Activated CD4-positive, alpha-beta T cell treated with anti-CD3 and anti-CD28 coated beads for 24 hours (primary cell): Measurements from ENCODE around the gene SAFB2.

ENCODE experiments used
- DNase-seq, 2 donors: peaks; one replicate each; pipeline ENCODE4 v3.0.0-alpha.2; 2020; ENCODE audit warnings: low read depth in 2 of 2

The SAFB2 gene

DNA sequence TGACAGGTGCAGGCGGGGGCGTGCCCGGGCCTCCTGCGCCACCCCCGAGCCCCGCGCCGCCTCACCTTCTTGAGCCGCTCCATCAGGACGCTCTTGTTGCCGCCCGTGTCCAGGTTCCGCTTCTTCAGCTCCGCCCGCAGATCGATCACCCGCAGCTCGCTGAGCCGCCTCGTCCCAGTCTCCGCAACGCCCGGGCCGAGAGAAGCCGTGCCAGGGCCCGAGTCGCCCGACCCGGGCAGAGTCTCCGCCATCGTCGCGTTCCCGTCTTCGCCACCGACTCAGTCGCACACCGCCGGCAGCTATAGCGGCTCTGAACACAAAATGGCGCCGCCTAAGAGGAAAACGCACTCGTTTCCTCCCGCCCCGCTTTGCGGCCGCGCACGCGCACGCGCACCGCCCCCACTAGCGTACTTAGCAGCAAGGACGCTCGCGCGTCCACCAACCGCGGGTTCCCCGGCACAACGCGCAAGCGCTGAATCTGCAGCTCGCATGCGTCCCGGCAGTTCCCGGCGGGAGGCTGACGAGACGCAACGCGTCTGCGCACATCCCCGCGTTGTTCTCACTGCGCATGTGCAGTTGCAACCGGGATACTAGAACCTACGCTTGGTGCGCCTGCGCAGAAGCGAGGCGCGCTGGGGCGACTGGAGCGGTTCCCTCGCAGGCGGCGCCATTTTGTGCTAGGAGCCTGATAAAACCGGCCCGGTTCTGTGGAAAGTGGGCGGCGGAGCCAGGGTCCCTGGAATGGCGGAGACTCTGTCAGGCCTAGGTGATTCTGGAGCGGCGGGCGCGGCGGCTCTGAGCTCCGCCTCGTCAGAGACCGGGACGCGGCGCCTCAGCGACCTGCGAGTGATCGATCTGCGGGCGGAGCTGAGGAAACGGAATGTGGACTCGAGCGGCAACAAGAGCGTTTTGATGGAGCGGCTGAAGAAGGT is at the start of gene SAFB2, which contains the start of gene SAFB:
Gene SAFB2, minus strand, starts transcription at position 312 of the 932 bp plus-strand sequence. Its CDS starts 61 bp downstream, at position 251.
Gene SAFB, plus strand, starts transcription at position 619 of the 932 bp plus-strand sequence. Its CDS starts 123 bp downstream, at position 742.
- peak; percentile 98 for DNase-seq

DNA sequence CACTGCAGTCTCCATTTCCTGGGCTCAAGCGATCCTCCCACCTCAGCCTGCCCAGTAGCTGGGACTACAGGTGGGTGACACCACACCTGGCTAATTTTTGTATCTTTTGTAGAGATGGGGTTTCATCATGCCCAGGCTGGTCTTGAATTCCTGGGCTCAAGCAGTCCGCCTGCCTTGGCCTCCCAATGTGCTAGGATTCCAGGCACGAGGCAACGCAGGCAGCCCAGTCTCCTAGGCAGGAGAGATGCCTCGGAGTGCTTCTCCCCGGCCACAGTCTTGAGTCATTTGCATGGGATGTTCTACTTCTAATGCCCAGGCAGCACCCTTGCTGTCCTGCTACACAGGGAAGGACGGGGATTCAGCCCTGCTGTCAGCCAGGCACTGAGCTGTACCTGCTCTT is 49.0 kb upstream of the SAFB2 start:
- no peak for DNase-seq

- no peak for DNase-seq
These were observed 46.6 kb upstream of the SAFB2 start for GRCh38 chr19:5669212-5669611.

- no peak for DNase-seq
These were observed 45.2 kb upstream of the SAFB2 start for GRCh38 chr19:5667751-5668271.

- no peak for DNase-seq
These were observed 44.5 kb upstream of the SAFB2 start for GRCh38 chr19:5666921-5667610.

GRCh38 chr19:5665781-5666513 is 43.4 kb upstream of the SAFB2 start:
- DNase-seq, result no peak

- DNase-seq, result no peak
These were observed 41.9 kb upstream of the SAFB2 start for GRCh38 chr19:5664515-5664914.

GRCh38 chr19:5663904-5664303 is 41.3 kb upstream of the SAFB2 start:
- no peak for DNase-seq

- no peak for DNase-seq
These were observed 38.9 kb upstream of the SAFB2 start for GRCh38 chr19:5661483-5661882.

DNA sequence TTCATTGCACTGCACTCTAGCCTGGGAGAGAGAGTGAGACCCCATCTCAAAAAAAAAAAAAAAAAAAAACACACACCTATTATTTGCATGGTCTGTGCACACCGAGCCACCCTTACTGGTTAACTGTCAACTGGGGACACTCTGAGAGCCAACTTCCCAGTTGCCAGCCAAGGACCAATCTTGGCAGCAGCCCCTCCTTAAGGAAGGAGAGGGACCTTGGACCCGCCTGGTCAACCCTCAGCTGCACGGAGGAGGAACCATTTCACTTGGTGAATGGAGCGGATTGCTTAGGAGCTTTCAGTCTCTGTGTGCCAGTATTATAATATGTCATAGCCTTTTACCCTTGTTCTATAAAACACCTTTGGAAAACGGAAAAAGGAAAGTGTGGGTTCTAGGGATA is 32.8 kb upstream of the SAFB2 start:
- no peak for DNase-seq

DNA sequence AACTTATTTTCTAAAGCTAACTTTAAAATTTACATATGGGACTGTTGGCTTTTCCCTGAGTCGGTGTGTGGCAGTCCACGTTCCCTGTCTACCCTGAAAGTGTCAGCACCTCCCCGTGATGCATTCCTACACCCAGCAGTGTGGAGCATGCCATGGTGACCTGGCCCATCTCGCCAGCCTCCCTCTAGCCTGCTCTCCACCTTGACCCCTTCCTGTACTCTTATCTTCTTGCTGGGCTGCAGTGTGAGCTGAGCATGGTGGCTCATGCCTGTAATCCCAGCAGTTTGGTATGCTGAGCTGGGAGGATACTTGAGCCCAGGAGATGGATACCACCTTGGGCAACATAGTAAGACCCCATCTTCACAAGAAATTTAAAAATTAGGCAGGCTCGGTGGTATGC is 32.4 kb upstream of the SAFB2 start:
- DNase-seq, result no peak

GRCh38 chr19:5652261-5652660 is 29.7 kb upstream of the SAFB2 start:
- DNase-seq, result no peak

GRCh38 chr19:5651361-5651760 is 28.8 kb upstream of the SAFB2 start:
- no peak for DNase-seq

DNA sequence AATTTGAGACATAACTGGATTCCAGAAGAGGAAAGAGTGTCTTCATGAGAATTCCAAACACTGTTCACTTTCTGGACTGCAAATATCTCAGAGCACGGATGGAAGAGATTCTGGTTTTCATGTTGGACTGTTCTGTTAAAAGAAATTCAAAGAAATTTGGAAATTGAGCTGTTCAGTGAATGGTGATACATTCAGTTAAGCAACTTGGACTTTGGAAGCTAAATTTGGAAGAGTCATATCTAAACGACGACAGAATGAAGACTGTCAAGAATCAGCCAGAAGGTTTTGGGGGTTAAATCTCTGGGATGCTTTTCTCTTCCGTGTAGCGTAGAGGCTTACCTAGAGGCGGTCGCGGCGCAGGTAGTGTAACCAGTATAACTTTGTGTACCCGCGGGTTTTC is 25.9 kb upstream of the SAFB2 start:
- DNase-seq, result no peak

DNA sequence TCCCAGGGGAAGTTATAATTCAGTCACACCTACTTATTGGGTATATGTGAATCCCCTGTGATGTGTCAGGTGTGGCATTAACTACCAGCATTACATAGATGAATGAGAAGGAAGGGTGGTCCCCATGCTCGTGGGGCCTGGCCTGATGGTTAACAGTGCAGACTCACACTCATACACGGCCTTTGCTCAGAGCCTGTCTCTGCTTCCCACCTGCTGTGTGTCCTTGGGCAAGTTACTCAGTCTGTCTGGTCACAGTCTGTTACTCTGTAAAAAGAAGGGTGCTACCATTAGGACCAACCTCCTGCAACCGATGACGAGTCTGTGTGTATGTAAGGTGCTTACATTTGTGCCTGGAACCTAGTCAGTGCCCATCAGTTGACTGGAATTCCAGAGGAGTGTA is 24.1 kb upstream of the SAFB2 start:
- DNase-seq, result no peak

DNA sequence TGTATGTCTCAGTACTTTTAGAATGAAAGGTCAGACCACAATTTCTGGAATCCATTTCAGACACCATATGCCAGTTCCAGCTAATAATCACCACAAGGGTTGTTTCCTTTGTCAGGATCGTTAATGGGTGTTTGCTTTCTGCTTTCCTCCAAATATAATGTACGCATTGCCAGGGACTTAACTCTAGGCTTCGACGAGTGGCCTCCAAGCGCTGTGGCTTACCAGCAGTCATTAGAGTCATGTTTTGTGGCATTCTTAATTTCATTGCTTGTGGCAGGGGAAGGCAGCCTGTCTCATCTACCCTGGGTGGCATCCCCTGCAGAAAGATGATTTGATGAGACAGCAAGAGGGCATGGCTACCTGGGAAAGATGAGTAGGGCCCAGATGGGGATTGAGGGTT is 22.8 kb upstream of the SAFB2 start:
- DNase-seq, result no peak

GRCh38 chr19:5644037-5644436 is 21.5 kb upstream of the SAFB2 start:
- no peak for DNase-seq

DNA sequence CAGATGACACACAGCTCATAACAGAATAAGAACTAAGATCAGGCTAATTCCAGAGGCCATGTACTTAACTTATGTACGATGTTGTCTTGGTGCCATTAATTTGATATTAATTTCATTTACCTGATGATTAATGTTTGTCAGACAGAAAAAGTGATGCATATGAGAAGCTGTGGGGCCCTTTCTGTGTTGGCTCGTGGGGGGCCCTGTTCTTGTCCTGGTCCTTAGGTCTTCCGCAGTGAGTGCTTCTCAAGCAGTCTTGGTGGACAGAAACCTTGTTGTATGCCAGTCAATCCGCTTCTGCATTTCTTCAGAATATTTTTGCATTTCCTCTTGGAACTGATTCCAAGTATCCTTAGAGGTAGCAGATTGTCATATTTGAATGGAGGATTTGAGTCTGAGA is 20.5 kb upstream of the SAFB2 start:
- no peak for DNase-seq

DNA sequence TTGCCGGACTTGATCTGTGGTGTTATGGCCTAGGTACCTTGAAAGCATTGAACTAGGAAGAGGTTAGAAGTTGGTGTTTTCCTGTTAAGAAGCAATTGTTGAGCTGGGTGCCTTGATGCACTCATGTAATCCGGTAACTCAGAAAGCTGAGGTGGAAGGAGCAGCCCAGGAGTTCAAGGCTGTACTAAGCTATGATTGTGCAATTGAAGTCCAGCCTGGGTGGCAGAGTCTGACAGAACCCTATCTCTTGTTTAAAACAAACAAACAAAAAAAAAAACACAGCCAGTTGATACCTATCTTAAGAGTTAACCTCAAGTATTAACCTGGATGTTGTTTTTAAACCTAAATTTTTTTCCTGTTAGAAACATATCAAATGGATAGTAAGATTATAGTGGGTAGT is 19.6 kb upstream of the SAFB2 start:
- DNase-seq, result no peak

DNA sequence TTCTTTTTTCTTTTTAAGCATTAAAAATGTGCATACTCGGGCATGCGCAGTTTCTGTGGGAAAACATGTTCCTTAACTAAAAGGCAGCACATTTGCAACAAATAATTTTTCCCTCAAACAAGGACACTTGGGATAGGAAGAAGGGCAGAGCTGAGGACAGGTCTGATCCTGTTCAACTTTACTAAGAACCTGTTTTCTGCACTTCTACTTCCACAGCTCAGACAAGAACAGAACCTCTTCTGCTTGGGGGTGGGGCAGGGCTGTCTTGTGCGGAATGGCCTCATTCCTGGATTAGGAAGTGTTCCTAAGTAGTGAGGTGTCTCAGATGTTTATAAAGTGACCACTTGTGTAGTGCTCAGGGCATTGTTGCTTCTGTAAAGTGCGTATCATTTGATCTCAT is 18.6 kb upstream of the SAFB2 start:
- DNase-seq, result no peak

- DNase-seq, result no peak
These were observed 15.4 kb upstream of the SAFB2 start for GRCh38 chr19:5637971-5638370.

DNA sequence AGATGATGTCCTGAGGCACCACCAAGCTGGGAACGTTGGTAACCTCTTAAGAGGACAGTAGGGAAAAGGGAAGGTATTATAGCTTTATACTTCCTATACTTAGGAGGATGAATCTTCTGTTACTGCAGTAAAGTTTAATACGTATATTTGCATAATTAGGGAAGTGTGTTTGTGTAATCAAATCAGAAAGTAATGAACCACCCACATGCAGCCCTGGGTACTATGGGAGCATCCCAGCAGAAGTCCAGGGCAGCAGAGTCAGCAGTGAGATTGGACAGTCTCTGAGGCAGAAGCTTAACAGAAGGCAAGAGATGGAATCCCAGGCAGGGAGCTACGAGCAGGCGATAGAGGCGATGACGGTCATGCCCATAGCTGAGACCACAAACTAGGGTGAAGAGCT is 12.9 kb upstream of the SAFB2 start:
- no peak for DNase-seq
